Thoracic aorta (tissue), 2 donors: ENCODE data around the gene APLP1. TPM values are rescaled to one million over a fixed set of nuclear protein-coding genes. Genes with fewer than 3 reads are reported as not detected.
A peak's percentile ranks its signal among the peaks of the same experiment; 100 is the strongest.

Experiments
- ATAC-seq: fragments of 150-250 bp; one replicate; pipeline ENCODE4 v1.8.0; 2017; ENCODE audit warnings: low read depth; ENCODE audit not compliant: insufficient number of reproducible peaks, low FRiP score
- DNase-seq: peaks from one replicate; pipeline ENCODE4 v3.0.0-alpha.2; 2020; ENCODE audit warnings: low spot score
- H3K27ac ChIP-seq, 2 donors: fragments of 200-600 bp; sonication (generic); 1 replicate in 1 of 2; 2 replicates in 1 of 2; pipeline ENCODE4 v1.5.1; 2016; ENCODE audit warnings: mild to moderate bottlenecking in 2 of 2, moderate library complexity in 2 of 2
- H3K27me3 ChIP-seq: fragments of 200-600 bp; sonication (generic); replicated peaks from 2 replicates; pipeline ENCODE4 v1.6.0; 2016; ENCODE audit warnings: mild to moderate bottlenecking; ENCODE audit not compliant: insufficient read depth
- H3K36me3 ChIP-seq: fragments of 200-600 bp; sonication (generic); one replicate; pipeline ENCODE4 v1.5.1; 2016
- H3K4me1 ChIP-seq, 2 donors: fragments of 200-600 bp; sonication (generic); 1 replicate in 1 of 2; 2 replicates in 1 of 2; pipeline versions ENCODE4 v1.5.1 to v1.6.0; 2016; ENCODE audit warnings: low read depth in 2 of 2, mild to moderate bottlenecking in 1 of 2; ENCODE audit not compliant: control insufficient read depth in 1 of 2
- H3K4me3 ChIP-seq: fragments of 200-600 bp; sonication (generic); 2 replicates; pipeline ENCODE4 v1.5.1; 2016; ENCODE audit warnings: mild to moderate bottlenecking
- H3K9me3 ChIP-seq: fragments of 200-600 bp; sonication (generic); 2 replicates; pipeline ENCODE4 v1.5.1; 2016
- total RNA-seq, 2 donors: library from RNA; depleted of rRNA; stranded (reverse); fragments of >200 nt; gene quantifications; one replicate each; pipeline versions ENCODE4 v1.1.0 to v1.2.3, GENCODE V29; 2016
- TF ChIP-seq, protein P1 (sequence below): fragments of 200-600 bp; sonication (generic); IDR thresholded peaks from one replicate; pipeline ENCODE4 v1.5.1; 2019; ENCODE audit warnings: antibody characterized with exemption

The APLP1 gene
- total RNA-seq, 2 donors from 2014 or later: 28.1 to 47.2 TPM

GRCh38 chr19:35901854-35902661, 33.7 kb downstream of the APLP1 start, which contains the start of gene HCST:
HCST (plus strand) TSS chr19:35902529; CDS start chr19:35902594, 65 bp downstream.
- Histone ChIP-seq H3K4me1 (peaks cover 3 to 25% of the 10 kb centered on the region in 2 donors), H3K9me3 (no peaks in the 10 kb centered on the region), H3K27me3 (no peaks in the 10 kb centered on the region), H3K4me3 (peak within 1 kb of the TSS; percentile 84), H3K27ac (peak within 1 kb of the TSS in 1 of 2 donors; percentile 53), H3K36me3 (no peaks in the 10 kb centered on the region)
- TF ChIP-seq, protein P1, sequence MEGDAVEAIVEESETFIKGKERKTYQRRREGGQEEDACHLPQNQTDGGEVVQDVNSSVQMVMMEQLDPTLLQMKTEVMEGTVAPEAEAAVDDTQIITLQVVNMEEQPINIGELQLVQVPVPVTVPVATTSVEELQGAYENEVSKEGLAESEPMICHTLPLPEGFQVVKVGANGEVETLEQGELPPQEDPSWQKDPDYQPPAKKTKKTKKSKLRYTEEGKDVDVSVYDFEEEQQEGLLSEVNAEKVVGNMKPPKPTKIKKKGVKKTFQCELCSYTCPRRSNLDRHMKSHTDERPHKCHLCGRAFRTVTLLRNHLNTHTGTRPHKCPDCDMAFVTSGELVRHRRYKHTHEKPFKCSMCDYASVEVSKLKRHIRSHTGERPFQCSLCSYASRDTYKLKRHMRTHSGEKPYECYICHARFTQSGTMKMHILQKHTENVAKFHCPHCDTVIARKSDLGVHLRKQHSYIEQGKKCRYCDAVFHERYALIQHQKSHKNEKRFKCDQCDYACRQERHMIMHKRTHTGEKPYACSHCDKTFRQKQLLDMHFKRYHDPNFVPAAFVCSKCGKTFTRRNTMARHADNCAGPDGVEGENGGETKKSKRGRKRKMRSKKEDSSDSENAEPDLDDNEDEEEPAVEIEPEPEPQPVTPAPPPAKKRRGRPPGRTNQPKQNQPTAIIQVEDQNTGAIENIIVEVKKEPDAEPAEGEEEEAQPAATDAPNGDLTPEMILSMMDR: no peak
- ATAC-seq (no peak), DNase-seq (no peak)

DNA sequence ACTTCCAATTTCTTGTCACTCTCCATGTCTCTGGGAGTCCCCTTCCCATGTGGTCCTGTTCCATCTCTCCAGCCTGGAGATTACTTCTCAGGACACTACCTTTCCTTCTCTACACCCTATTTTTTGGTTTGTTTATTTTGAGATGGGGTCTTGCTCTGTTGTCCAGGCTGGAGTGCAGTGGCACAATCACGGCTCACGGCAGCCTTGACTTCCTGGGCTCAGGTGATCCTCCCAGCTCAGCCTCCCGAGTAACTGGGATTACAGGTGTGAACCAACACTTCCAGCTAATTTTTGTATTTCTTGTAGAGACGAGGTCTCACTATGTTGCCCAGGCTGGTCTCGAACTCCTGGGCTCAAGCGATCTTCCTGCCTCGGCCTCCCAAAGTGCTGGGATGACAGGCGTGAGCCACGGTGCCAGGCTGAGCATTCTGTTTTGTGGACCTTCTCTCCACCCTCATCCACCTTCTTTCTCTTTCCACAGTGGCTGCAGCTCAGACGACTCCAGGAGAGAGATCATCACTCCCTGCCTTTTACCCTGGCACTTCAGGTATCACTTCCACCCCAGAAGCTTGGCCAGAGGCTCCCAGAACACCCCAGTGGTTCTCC, 34.6 kb downstream of the APLP1 start:
- Histone ChIP-seq H3K27me3 (no peaks in the 10 kb centered on the region), H3K4me1 (peaks cover 3 to 23% of the 10 kb centered on the region in 2 donors), H3K36me3 (no peaks in the 10 kb centered on the region), H3K27ac (peak overlapping the region in 1 of 2 donors; percentile 53), H3K9me3 (no peaks in the 10 kb centered on the region), H3K4me3 (peak overlapping the region; percentile 49)
- ATAC-seq: no peak
- TF ChIP-seq, protein P1: no peak
- DNase-seq: no peak

DNA sequence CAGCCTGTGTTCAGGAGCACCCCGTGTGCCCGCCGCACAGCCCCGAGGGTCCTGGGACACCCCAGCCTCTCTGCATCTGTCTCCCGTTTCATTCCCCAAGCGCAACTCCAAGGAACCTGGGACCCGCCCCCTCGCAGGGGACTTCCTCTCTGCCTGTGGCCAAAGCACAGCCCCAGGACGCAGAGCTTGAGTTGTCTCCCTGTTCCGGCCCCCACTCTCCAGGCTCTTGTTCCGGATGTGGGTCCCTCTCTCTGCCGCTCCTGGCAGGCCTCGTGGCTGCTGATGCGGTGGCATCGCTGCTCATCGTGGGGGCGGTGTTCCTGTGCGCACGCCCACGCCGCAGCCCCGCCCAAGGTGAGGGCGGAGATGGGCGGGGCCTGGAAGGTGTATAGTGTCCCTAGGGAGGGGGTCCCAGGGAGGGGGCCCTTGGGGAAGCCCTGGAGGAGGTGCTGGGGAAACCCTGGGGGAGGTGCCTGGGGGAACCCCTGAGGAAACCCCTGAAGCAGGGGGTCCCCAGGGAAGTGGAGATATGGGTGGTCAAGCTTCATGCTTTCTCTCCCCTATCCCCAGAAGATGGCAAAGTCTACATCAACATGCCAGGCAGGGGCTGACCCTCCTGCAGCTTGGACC, 35.3 kb downstream of the APLP1 start:
- H3K27me3 ChIP-seq: no peaks in the 10 kb centered on the region
- no peak for DNase-seq
- TF ChIP-seq, protein P1: no peak
- no peak for ATAC-seq
- no peaks in the 10 kb centered on the region for H3K36me3 ChIP-seq
- H3K4me1 ChIP-seq: peaks cover 0 to 16% of the 10 kb centered on the region in 2 donors
- H3K4me3 ChIP-seq: peak overlapping the region; percentile 49
- H3K9me3 ChIP-seq: no peaks in the 10 kb centered on the region
- peak overlapping the region in 1 of 2 donors; percentile 53 for H3K27ac ChIP-seq

- no peaks in the 10 kb centered on the region for H3K27me3 ChIP-seq
- H3K9me3 ChIP-seq: no peaks in the 10 kb centered on the region
- ATAC-seq (no peak), DNase-seq (no peak)
- peaks cover 0 to 16% of the 10 kb centered on the region in 2 donors for H3K4me1 ChIP-seq
- TF ChIP-seq, protein P1: no peak
- no peaks in the 10 kb centered on the region for H3K36me3 ChIP-seq
- peak overlapping the region in 1 of 2 donors; percentile 30 for H3K27ac ChIP-seq
- no peak overlapping the region for H3K4me3 ChIP-seq
Measured at GRCh38 chr19:35904311-35905068, 36.1 kb downstream of the APLP1 start.
